CD14-positive monocyte (primary cell): ENCODE results near the gene VARS2. TPM values are rescaled to one million over a fixed set of nuclear protein-coding genes. Genes with fewer than 3 reads are reported as not detected.

Experiments used
- DNase-seq, 3 donors: peaks; one replicate each; pipeline ENCODE4 v3.0.0-alpha.2; 2011 to 2022
- H2AFZ ChIP-seq: 2 replicates; pipeline ENCODE4 v1.6.0; 2012; ENCODE audit warnings: mild to moderate bottlenecking, low read depth, low read length, inconsistent platforms; ENCODE audit not compliant: insufficient read depth, poor library complexity, severe bottlenecking
- H3K27ac ChIP-seq, 2 donors: 1 replicate in 1 of 2; 2 replicates in 1 of 2; pipeline ENCODE4 v1.5.1; 2012 to 2013; ENCODE audit warnings: low read length in 2 of 2, control low read depth in 1 of 2, inconsistent platforms in 1 of 2, low read depth in 1 of 2, mild to moderate bottlenecking in 1 of 2
- H3K27me3 ChIP-seq, 2 donors: one replicate each; pipeline versions ENCODE4 v1.6.0 to v1.6.1; 2011 to 2013; ENCODE audit warnings: low read length in 2 of 2; ENCODE audit not compliant: control insufficient read depth in 2 of 2, insufficient read depth in 2 of 2
- H3K36me3 ChIP-seq, 2 donors: replicated peaks in 1 of 2; 1 replicate in 1 of 2; 2 replicates in 1 of 2; pipeline versions ENCODE4 v1.5.1 to v1.6.1; 2012 to 2013; ENCODE audit warnings: low read length in 2 of 2, control low read depth in 1 of 2, inconsistent platforms in 1 of 2, mild to moderate bottlenecking in 1 of 2; ENCODE audit not compliant: insufficient read depth in 2 of 2, control insufficient read depth in 1 of 2
- H3K4me1 ChIP-seq, 2 donors: 1 replicate in 1 of 2; 2 replicates in 1 of 2; pipeline versions ENCODE4 v1.5.1 to v1.6.1; 2012 to 2013; ENCODE audit warnings: low read length in 2 of 2, control low read depth in 1 of 2, inconsistent platforms in 1 of 2, mild to moderate bottlenecking in 1 of 2, moderate library complexity in 1 of 2; ENCODE audit not compliant: insufficient read depth in 2 of 2, control insufficient read depth in 1 of 2
- H3K4me2 ChIP-seq: replicated peaks from 2 replicates; pipeline ENCODE3; 2012; ENCODE audit warnings: low read length, moderate library complexity, mild to moderate bottlenecking; ENCODE audit not compliant: poor library complexity, severe bottlenecking; ENCODE audit errors: extremely low read depth
- H3K4me3 ChIP-seq, 3 experiments: fragments of 200-600 bp in 1 of 3; sonication (generic) in 1 of 3; replicated peaks in 1 of 3; 1 replicate in 2 of 3; 2 replicates in 1 of 3; pipeline ENCODE4 v1.5.1; 2011 to 2013; ENCODE audit warnings: low read length in 3 of 3, mild to moderate bottlenecking in 3 of 3, control low read depth in 2 of 3, low read depth in 2 of 3, inconsistent platforms in 1 of 3, moderate library complexity in 1 of 3
- H3K79me2 ChIP-seq: 2 replicates; pipeline ENCODE4 v1.6.0; 2012; ENCODE audit warnings: mild to moderate bottlenecking, control low read depth, inconsistent platforms, low read length, moderate library complexity; ENCODE audit not compliant: insufficient read depth
- H3K9ac ChIP-seq: 2 replicates; pipeline ENCODE4 v1.6.0; 2017; ENCODE audit warnings: low read length, mild to moderate bottlenecking; ENCODE audit not compliant: insufficient read depth, poor library complexity, severe bottlenecking
- H3K9me3 ChIP-seq, 2 donors: replicated peaks in 1 of 2; 1 replicate in 1 of 2; 2 replicates in 1 of 2; pipeline versions ENCODE4 v1.5.1 to v1.6.1; 2012 to 2013; ENCODE audit warnings: low read length in 2 of 2, control low read depth in 1 of 2; ENCODE audit not compliant: control insufficient read depth in 1 of 2, insufficient read depth in 1 of 2
- H4K20me1 ChIP-seq: 2 replicates; pipeline ENCODE4 v1.6.0; 2012; ENCODE audit warnings: mild to moderate bottlenecking, low read length, control low read depth, moderate library complexity; ENCODE audit not compliant: insufficient read depth
- H3K27ac Mint-ChIP-seq, 7 donors: one replicate each; pipeline ENCODE4 v1.8.0; 2020; ENCODE audit warnings: mild to moderate bottlenecking in 7 of 7, mixed read lengths in 7 of 7, moderate library complexity in 6 of 7, inconsistent platforms in 2 of 7
- H3K27me3 Mint-ChIP-seq, 3 donors: one replicate each; pipeline ENCODE4 v1.8.0; 2021 to 2022; ENCODE audit warnings: low read depth in 3 of 3, mild to moderate bottlenecking in 3 of 3, mixed read lengths in 3 of 3, moderate library complexity in 3 of 3, inconsistent platforms in 1 of 3
- H3K36me3 Mint-ChIP-seq, 2 donors: one replicate each; pipeline ENCODE4 v1.8.0; 2020; ENCODE audit warnings: mixed read lengths in 2 of 2, inconsistent platforms in 1 of 2, mild to moderate bottlenecking in 1 of 2
- H3K4me1 Mint-ChIP-seq: one replicate; pipeline ENCODE4 v1.8.0; 2020; ENCODE audit warnings: mild to moderate bottlenecking, mixed read lengths
- H3K4me3 Mint-ChIP-seq, 2 donors: one replicate each; pipeline ENCODE4 v1.8.0; 2020; ENCODE audit warnings: mild to moderate bottlenecking in 2 of 2, mixed read lengths in 2 of 2, moderate library complexity in 1 of 2
- H3K9me3 Mint-ChIP-seq, 7 donors: one replicate each; pipeline ENCODE4 v1.8.0; 2020 to 2022; ENCODE audit warnings: mixed read lengths in 7 of 7, mild to moderate bottlenecking in 6 of 7, moderate library complexity in 6 of 7, inconsistent platforms in 2 of 7
- CTCF ChIP-seq: fragments of 200-600 bp; IDR thresholded peaks from one replicate; pipeline ENCODE4 v1.8.0; 2022; ENCODE audit warnings: antibody characterized with exemption, mild to moderate bottlenecking
- WGBS: methylation state at CpG from one replicate; pipeline ENCODE4 v1.1.5; 2013; ENCODE audit warnings: missing lambda C conversion rate; ENCODE audit not compliant: insufficient coverage; 5-methylcytosine and 5-hydroxymethylcytosine counted together
- intact Hi-C, 2 donors: fragments of 100-400 bp; cut with micrococcal nuclease; formaldehyde crosslinking; loops; one replicate each; pipeline versions ENCODE4 v1.15.0 to v1.15.1; 2023
- polyA plus RNA-seq, 3 donors: library from polyadenylated mRNA; depleted of rRNA in 1 of 3; unstranded in 2 of 3; stranded (reverse) in 1 of 3; fragments of 300-500 nt in 2 of 3; fragments of >200 nt in 1 of 3; fragmentation: Illumina TruSeq in 2 of 3; gene quantifications; 1 replicate in 2 of 3; 2 replicates in 1 of 3; pipeline ENCODE4 v1.2.3, GENCODE V29; 2012 to 2021

The VARS2 gene
- polyA plus RNA-seq, 3 donors, result 7.6 to 15.5 (median 8.1) TPM

- 92% methylated on average over 17 of the region's 23 CpGs for WGBS
- no peaks in the 10 kb centered on the region for H3K36me3 ChIP-seq
- H3K27ac Mint-ChIP-seq, result no peak overlapping the region
Measured at GRCh38 chr6:30898750-30899360, 15.2 kb upstream of the VARS2 start.

DNA sequence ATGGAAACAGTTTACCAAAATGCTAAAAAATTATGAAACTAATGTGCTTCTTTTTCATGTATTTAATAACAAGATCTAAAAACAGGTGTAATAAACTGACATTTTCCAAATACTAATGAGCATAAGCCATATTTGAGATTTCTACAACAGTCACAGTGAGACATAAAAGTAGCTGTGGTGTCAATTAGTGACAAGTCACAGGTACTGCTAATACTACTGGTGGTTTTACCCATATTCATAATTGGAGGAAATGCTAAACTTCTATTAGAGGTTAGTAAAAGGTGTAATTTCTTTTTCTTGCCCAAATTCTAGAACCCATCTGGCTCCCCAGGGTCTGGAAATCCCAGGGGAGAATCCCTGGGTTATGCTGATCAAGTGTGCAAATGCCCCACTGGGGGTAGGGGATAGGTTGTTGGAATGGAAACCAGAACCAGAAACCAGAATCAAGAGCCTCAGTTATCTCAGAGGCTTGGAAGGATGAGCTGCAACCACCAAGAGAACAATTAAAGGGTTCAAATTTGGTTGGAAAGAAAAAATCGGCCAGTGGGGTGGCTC lies 13.1 kb upstream of the VARS2 start:
- DNase-seq, result no peak
- H3K9ac ChIP-seq, result no peak overlapping the region
- H3K36me3 ChIP-seq, result no peaks in the 10 kb centered on the region
- no peak for TF ChIP-seq CTCF
- intact Hi-C loops, result no loop called here
- H3K4me1 Mint-ChIP-seq, result no peaks in the 10 kb centered on the region
- H3K4me2 ChIP-seq, result no peak overlapping the region
- no peaks in the 10 kb centered on the region for H4K20me1 ChIP-seq
- no peak overlapping the region for H3K4me3 Mint-ChIP-seq
- peaks cover 0 to 2% of the 10 kb centered on the region in 2 donors for H3K36me3 Mint-ChIP-seq
- H3K27ac Mint-ChIP-seq, result no peak overlapping the region
- no peaks in the 10 kb centered on the region for H3K79me2 ChIP-seq
- no peaks in the 10 kb centered on the region for H3K4me1 ChIP-seq
- no peaks in the 10 kb centered on the region for H3K9me3 Mint-ChIP-seq
- WGBS, result no CpG with 5 or more reads among the region's 1 CpG
- H3K4me3 ChIP-seq, result no peak overlapping the region
- peaks cover under 1 to 7% (median 2%) of the 10 kb centered on the region in 3 donors for H3K27me3 Mint-ChIP-seq
- no peak overlapping the region for H3K27ac ChIP-seq
- no peaks in the 10 kb centered on the region for H3K9me3 ChIP-seq
- H3K27me3 ChIP-seq, result no peaks in the 10 kb centered on the region
- no peak overlapping the region for H2AFZ ChIP-seq

More at GRCh38 chr6:30898750-30899360, 15.2 kb upstream of the VARS2 start:
- H3K9me3 ChIP-seq, result no peaks in the 10 kb centered on the region
- H4K20me1 ChIP-seq, result no peaks in the 10 kb centered on the region
- TF ChIP-seq CTCF, result no peak
- H3K27me3 Mint-ChIP-seq, result peaks cover 2 to 6% (median 6%) of the 10 kb centered on the region in 3 donors
- H3K4me3 ChIP-seq, result no peak overlapping the region
- H3K36me3 Mint-ChIP-seq, result peaks cover 0 to 2% of the 10 kb centered on the region in 2 donors
- H3K27ac ChIP-seq, result no peak overlapping the region
- H3K4me2 ChIP-seq, result no peak overlapping the region
- H2AFZ ChIP-seq, result no peak overlapping the region
- H3K79me2 ChIP-seq, result no peaks in the 10 kb centered on the region
- H3K9me3 Mint-ChIP-seq, result no peaks in the 10 kb centered on the region
- intact Hi-C loops, result no loop called here
- no peaks in the 10 kb centered on the region for H3K4me1 Mint-ChIP-seq
- H3K9ac ChIP-seq, result no peak overlapping the region
- H3K4me1 ChIP-seq, result no peaks in the 10 kb centered on the region
- no peak for DNase-seq
- H3K27me3 ChIP-seq, result no peaks in the 10 kb centered on the region
- H3K4me3 Mint-ChIP-seq, result no peak overlapping the region
